ENCODE measurements around the gene FTL.
A peak's percentile ranks its signal among the peaks of the same experiment; 100 is the strongest.

Gene FTL

GRCh38 chr19:48993175-48994034 is 28.3 kb downstream of the FTL start, which contains the start of the genes GYS1 and RUVBL2:
TSS of gene GYS1 (minus strand) at chr19:48993309. CDS start at chr19:48993112, 197 bp downstream.
TSS of gene RUVBL2 (plus strand) at chr19:48993887. CDS start at chr19:48993912, 25 bp downstream.
- DNase-seq, result peak; percentile 99

GRCh38 chr19:48994035-48994386 is 28.9 kb downstream of the FTL start:
- no peak for DNase-seq

- peak; percentile 53 for DNase-seq
Observed at GRCh38 chr19:48997972-48998371, 32.9 kb downstream of the FTL start.

GRCh38 chr19:48999481-49000325 is 34.6 kb downstream of the FTL start:
- DNase-seq, result peak; percentile 63

GRCh38 chr19:49004133-49004532 is 39.0 kb downstream of the FTL start:
- DNase-seq, result no peak

GRCh38 chr19:49004964-49005614 is 40.0 kb downstream of the FTL start:
- no peak for DNase-seq

- no peak for DNase-seq
Observed at GRCh38 chr19:49006905-49007304, 41.8 kb downstream of the FTL start.

GRCh38 chr19:49009828-49010227 is 44.7 kb downstream of the FTL start:
- DNase-seq, result no peak

- no peak for DNase-seq
Observed at GRCh38 chr19:49010453-49010852, 45.3 kb downstream of the FTL start.

- no peak for DNase-seq
Observed at GRCh38 chr19:49011194-49011593, 46.1 kb downstream of the FTL start.

GRCh38 chr19:49014123-49014869 is 49.2 kb downstream of the FTL start:
- DNase-seq, result no peak

- no peak for DNase-seq
Observed at GRCh38 chr19:49014870-49015255, 49.8 kb downstream of the FTL start.

- DNase-seq, result no peak
Observed at GRCh38 chr19:49016067-49016839, 51.1 kb downstream of the FTL start.

Data from activated CD4-positive, CD25-positive, alpha-beta regulatory T cell treated with anti-CD3 and anti-CD28 coated beads, Interleukin-2, amount 50 U/mL, for 72 hours (primary cell).